AG09319 (cell line): ENCODE results near the gene C12orf42.

Experiments
- DNase-seq: peaks from one replicate; pipeline ENCODE4 v3.0.0-alpha.2; 2010; ENCODE audit warnings: low read depth; ENCODE audit errors: extremely low read depth
- CTCF ChIP-seq: IDR thresholded peaks from 2 replicates; pipeline ENCODE4 v1.5.1; 2011; ENCODE audit warnings: low read depth, mild to moderate bottlenecking, inconsistent platforms, low read length, moderate library complexity

Gene C12orf42

DNA sequence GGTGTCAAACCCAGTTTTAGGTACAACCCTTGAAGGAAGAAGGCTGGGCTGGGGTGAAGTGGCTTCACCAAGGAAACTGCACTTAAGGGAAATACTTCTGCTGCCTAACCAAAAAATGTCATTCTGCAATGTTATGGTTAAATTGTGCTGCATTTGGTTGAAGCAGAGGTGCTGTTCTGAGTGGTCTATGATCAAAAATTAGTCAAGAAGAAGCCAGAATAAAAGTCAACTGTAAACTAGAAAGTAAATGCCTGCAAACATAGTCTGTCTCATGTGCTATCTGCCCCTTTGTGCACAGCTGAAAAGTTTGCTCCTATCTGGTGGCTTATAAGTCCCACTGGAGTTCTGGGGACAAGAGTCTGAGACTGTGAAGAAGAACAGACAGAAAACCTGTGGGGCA is 158.8 kb downstream of the C12orf42 start:
- TF ChIP-seq CTCF = no peak
- no peak for DNase-seq

- no peak for DNase-seq
These were observed 161.3 kb downstream of the C12orf42 start for GRCh38 chr12:103334466-103334865.

GRCh38 chr12:103333676-103334075 is 162.1 kb downstream of the C12orf42 start:
- no peak for DNase-seq
- no peak for TF ChIP-seq CTCF

More at GRCh38 chr12:103334466-103334865, 161.3 kb downstream of the C12orf42 start:
- TF ChIP-seq CTCF = no peak

DNA sequence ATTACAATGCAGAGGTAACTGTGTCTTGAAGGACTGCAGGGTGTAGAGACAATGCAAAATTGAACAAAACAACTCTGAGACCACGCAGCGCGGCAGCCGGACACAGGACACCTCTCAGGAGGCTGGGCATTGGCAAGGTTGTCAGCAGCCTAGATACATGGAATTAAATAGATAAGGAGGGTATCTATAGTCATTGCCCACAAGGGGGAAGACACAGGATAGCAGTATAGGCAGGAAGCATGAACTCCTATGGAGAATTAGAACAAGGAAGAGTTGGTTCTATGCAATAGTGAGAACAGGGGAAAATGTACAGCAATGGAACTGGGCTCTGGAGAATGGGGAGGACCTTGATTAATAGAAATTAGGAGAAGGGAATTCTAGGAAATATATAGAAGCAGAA is 164.1 kb downstream of the C12orf42 start:
- DNase-seq = no peak
- TF ChIP-seq CTCF = no peak

- no peak for TF ChIP-seq CTCF
- DNase-seq = no peak
These were observed 165.1 kb downstream of the C12orf42 start for GRCh38 chr12:103330672-103331071.

DNA sequence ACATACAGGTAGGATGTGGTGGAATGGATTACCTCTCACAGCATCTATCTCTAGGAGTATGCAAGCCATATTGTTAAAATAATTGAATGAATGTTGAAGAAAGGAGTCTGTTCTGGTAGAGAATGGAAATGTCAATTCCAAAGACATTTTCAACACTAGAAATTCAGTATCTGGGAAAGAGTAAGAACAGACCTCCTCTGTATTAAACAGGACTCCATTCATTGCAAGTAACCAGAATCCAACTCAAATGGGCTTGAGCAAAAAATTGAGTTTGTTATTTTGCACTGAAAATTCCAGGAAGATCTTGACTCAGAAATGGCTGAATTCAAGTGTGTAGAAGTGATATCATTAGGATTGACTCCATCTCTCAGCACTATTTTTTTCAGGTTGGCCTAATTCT is 168.1 kb downstream of the C12orf42 start:
- DNase-seq = no peak
- no peak for TF ChIP-seq CTCF

GRCh38 chr12:103326190-103326589 is 169.6 kb downstream of the C12orf42 start:
- no peak for TF ChIP-seq CTCF
- DNase-seq = no peak
